Measurements from ENCODE around the gene ARID1B. TPM values are rescaled to one million over a fixed set of nuclear protein-coding genes. Genes with fewer than 3 reads are reported as not detected.
A peak's percentile ranks its signal among the peaks of the same experiment; 100 is the strongest.

ARID1B gene
- total and polyA plus RNA-seq, 2 of the 13 experiments (the other 11 are each of a cell fraction or from before 2014, with no cell fraction given), result 20.1 to 32.6 TPM

DNA sequence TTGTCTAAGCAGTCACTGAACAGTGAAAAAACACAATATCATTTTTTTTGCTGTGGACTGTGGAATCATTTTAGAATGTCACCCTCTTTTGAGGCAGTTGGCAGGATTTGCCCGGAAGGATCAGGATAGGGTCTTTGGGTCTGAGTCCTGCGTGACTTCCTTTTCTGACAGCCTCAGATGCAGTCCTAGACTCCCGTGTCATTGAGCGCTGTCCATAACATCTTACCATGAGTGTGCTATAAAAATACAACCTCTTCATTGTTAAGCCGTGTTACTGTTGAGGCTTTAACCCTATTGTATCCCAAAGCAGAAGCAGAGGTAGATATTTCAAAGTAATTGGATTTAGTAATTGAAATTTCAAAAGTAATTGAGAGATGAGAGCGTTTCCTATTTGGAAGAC is 30.6 kb downstream of the ARID1B start (continued):
- TF ChIP-seq, protein P1, sequence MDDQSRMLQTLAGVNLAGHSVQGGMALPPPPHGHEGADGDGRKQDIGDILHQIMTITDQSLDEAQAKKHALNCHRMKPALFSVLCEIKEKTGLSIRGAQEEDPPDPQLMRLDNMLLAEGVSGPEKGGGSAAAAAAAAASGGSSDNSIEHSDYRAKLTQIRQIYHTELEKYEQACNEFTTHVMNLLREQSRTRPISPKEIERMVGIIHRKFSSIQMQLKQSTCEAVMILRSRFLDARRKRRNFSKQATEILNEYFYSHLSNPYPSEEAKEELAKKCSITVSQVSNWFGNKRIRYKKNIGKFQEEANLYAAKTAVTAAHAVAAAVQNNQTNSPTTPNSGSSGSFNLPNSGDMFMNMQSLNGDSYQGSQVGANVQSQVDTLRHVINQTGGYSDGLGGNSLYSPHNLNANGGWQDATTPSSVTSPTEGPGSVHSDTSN (CRISPR knock-in tag; IDR thresholded peaks at IDR 0.05; ENCODE audit: borderline replicate concordance), result no peak
- TF ChIP-seq ZNF484 (CRISPR knock-in tag; IDR thresholded peaks at IDR 0.05; ENCODE audit: borderline replicate concordance, low read depth) (no peak), NBN (conservative IDR thresholded peaks at IDR 0.05) (no peak), ZKSCAN8 (CRISPR knock-in tag; IDR thresholded peaks at IDR 0.05; ENCODE audit: borderline replicate concordance) (no peak)
- TF ChIP-seq, protein P2, sequence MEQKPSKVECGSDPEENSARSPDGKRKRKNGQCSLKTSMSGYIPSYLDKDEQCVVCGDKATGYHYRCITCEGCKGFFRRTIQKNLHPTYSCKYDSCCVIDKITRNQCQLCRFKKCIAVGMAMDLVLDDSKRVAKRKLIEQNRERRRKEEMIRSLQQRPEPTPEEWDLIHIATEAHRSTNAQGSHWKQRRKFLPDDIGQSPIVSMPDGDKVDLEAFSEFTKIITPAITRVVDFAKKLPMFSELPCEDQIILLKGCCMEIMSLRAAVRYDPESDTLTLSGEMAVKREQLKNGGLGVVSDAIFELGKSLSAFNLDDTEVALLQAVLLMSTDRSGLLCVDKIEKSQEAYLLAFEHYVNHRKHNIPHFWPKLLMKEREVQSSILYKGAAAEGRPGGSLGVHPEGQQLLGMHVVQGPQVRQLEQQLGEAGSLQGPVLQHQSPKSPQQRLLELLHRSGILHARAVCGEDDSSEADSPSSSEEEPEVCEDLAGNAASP (CRISPR knock-in tag; IDR thresholded peaks at IDR 0.05; ENCODE audit: borderline replicate concordance), result no peak

DNA sequence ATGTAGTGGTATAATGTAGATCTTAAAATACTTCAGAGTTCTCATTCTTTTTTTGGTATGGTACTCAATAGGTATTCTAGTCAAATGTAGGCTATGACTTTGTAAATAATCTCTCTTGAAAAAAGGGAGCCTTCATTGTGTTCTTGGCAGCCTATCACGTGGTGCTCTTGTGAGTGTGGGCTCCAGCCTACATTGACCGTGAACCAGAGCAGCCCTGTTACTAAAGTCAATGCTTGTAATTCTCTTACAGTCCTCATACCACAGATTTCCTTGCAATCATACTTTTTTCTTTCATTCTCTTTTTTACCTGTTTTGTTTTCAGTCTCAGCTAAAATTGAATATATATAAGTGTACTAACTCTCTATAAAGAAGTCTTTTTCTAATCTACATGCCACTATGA is 31.1 kb downstream of the ARID1B start:
- intact Hi-C loops (cut with micrococcal nuclease; ENCODE audit: unreplicated experiment) (no loop called here), in situ Hi-C loops (cut with HindIII; ENCODE audit: extremely low pct_ligation_motif_present, low pct_unique_long_range_greater_than_20kb) (no loop called here)
- peak; percentile 50; the same call in 2 of the 3 replicates for ATAC-seq
- Histone ChIP-seq H3K4me1 (ENCODE audit: insufficient read depth, low read length) (peaks cover 9% of the 10 kb centered on the region; the same call in 1 of the 2 replicates), H3K36me3 (replicated peaks in 1 of 2; ENCODE audit: control insufficient read depth in 1 of 2, insufficient read depth in 2 of 2, low read length in 2 of 2) (no peaks in the 10 kb centered on the region; a peak in 1 of 5 replicates), H3K4me3 (replicated peaks in 1 of 3; ENCODE audit: insufficient read depth in 1 of 3, low read depth in 2 of 3, low read length in 3 of 3) (no peak overlapping the region), H3K9me3 (ENCODE audit: low read length) (no peaks in the 10 kb centered on the region), H3K4me2 (ENCODE audit: low read depth, low read length) (no peak overlapping the region), H3K9ac (ENCODE audit: insufficient read depth, low read depth, low read length) (no peak overlapping the region), H2AFZ (ENCODE audit: low read length) (no peak overlapping the region), H4K20me1 (ENCODE audit: insufficient read depth, low read length) (peaks cover 11% of the 10 kb centered on the region), H3K27ac (ENCODE audit: extremely low read length, insufficient read depth, low read length) (no peak overlapping the region), H3K79me2 (ENCODE audit: insufficient read depth, low read length) (peaks cover 97% of the 10 kb centered on the region), H3K27me3 (ENCODE audit: control insufficient read depth in 1 of 2, insufficient read depth in 2 of 2, low read length in 2 of 2) (no peaks in the 10 kb centered on the region)
- 95% methylated on average over 2 of the region's 2 CpGs for WGBS (ENCODE audit: low lambda C conversion rate)
- POLR2A ChIA-PET, result no interaction called here
- BruUV-seq (replicated peaks), result no TSS peak
- CTCF ChIA-PET (ENCODE audit: low intra/inter-chr PET ratio, low total read pairs), result no interaction called here
- TF ChIP-seq ZNF768 (CRISPR knock-in tag; IDR thresholded peaks at IDR 0.05) (no peak), ZNF766 (CRISPR knock-in tag; IDR thresholded peaks at IDR 0.05; ENCODE audit: borderline replicate concordance) (no peak), HIVEP1 (CRISPR knock-in tag; IDR thresholded peaks at IDR 0.05) (no peak), ZBTB42 (CRISPR knock-in tag; IDR thresholded peaks at IDR 0.05) (no peak), FOXP1 (IDR thresholded peaks at IDR 0.05) (no peak), FOXP1 (CRISPR knock-in tag; IDR thresholded peaks at IDR 0.05) (no peak), SOX13 (IDR thresholded peaks at IDR 0.05) (no peak), SOX13 (CRISPR knock-in tag; conservative IDR thresholded peaks at IDR 0.05 in 1 of 2, IDR thresholded peaks at IDR 0.05 in 1 of 2) (0 out of 4 replicates have a peak, but pooled peaks of 1 of the 2 experiments have one; percentile 8)
- TF ChIP-seq, protein P3, sequence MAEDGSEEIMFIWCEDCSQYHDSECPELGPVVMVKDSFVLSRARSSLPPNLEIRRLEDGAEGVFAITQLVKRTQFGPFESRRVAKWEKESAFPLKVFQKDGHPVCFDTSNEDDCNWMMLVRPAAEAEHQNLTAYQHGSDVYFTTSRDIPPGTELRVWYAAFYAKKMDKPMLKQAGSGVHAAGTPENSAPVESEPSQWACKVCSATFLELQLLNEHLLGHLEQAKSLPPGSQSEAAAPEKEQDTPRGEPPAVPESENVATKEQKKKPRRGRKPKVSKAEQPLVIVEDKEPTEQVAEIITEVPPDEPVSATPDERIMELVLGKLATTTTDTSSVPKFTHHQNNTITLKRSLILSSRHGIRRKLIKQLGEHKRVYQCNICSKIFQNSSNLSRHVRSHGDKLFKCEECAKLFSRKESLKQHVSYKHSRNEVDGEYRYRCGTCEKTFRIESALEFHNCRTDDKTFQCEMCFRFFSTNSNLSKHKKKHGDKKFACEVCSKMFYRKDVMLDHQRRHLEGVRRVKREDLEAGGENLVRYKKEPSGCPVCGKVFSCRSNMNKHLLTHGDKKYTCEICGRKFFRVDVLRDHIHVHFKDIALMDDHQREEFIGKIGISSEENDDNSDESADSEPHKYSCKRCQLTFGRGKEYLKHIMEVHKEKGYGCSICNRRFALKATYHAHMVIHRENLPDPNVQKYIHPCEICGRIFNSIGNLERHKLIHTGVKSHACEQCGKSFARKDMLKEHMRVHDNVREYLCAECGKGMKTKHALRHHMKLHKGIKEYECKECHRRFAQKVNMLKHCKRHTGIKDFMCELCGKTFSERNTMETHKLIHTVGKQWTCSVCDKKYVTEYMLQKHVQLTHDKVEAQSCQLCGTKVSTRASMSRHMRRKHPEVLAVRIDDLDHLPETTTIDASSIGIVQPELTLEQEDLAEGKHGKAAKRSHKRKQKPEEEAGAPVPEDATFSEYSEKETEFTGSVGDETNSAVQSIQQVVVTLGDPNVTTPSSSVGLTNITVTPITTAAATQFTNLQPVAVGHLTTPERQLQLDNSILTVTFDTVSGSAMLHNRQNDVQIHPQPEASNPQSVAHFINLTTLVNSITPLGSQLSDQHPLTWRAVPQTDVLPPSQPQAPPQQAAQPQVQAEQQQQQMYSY (CRISPR knock-in tag; IDR thresholded peaks at IDR 0.05), result no peak
- TF ChIP-seq, protein P4, sequence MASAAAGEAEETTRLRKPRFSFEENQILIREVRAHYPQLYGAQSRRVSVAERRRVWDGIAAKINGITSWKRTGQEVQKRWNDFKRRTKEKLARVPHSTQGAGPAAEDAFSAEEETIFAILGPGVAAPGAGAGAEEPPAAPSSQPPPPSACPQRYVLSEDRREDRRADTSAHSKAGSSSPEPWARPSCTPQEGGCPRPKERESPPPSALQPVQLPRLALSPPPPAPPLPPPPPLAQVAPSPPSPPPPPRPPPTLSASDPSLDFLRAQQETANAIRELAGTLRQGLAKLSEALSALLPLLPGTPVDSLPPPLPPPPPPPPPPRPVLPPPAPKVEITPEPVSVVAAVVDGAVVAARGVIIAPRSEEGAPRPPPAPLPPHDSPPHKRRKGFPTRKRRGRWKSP (CRISPR knock-in tag; IDR thresholded peaks at IDR 0.05), result no peak
- no peak for DNase-seq (ENCODE audit: low spot score)
- FAIRE-seq, result no peak
